Esophagus muscularis mucosa (tissue), 3 donors: ENCODE results near the gene TGFB1I1.

Source experiments
- CTCF ChIP-seq, 3 experiments: fragments of 200-600 bp in 2 of 3; fragments of 450-650 bp in 1 of 3; sonication (generic) in 2 of 3; IDR thresholded peaks; one replicate each; pipeline ENCODE4 v1.5.1; 2017 to 2019; ENCODE audit warnings: antibody characterized with exemption in 3 of 3, mild to moderate bottlenecking in 2 of 3, moderate library complexity in 1 of 3
- POLR2A ChIP-seq: fragments of 450-650 bp; IDR thresholded peaks from one replicate; pipeline ENCODE4 v1.6.1; 2017; ENCODE audit warnings: antibody characterized with exemption, moderate library complexity, mild to moderate bottlenecking, low read depth

- TF ChIP-seq POLR2A (no peak), CTCF (IDR thresholded peaks at IDR 0.05) (no peak)
Measured at GRCh38 chr16:31488468-31489297, 16.7 kb downstream of the TGFB1I1 start.
